ENCODE results near the gene ZNF621.
A peak's percentile ranks its signal among the peaks of the same experiment; 100 is the strongest.
"Not testable (repeated sequence)": the region's sequence is repeated elsewhere in the genome, so short reads cannot be mapped to it uniquely, and the experiment has no call there.

Gene ZNF621

DNA sequence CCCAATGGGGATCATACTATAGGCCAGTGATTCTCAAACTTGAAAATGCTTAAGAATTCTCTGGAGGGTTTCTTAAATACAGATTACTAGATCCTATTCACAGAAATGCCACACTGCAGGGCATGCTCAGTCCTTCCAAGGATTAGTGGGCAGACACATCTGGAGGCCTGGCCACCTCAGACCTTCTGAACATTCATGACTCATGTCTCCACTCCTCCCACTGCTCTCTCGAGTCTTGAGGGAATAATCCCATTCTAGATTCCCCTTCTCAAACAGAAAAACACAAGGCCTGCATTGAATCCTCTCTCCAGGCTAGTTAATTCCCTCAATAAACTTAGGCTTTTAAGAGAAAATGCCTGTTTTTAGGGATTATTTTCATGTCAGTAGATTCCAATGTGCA, 22.1 kb downstream of the ZNF621 start:
- DNase-seq: no peak

DNA sequence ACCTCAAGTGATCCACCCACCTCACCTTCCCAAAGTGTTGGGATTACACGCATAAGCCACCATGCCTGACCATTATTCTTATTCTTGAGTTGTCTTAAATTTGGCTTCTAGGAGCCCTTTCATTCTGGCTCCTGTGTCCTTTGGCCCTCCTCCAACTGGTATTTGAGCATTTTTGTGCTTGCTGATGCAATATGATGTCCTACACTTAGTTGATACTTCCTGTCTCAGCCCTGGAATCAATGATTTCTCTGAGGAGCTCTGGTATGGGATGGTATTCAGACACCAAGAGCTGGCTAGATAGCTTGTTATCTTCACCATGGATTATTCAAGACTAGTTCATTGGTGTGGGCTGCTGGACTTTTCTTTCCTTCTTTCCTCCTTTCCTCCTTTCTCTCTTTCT, 25.4 kb downstream of the ZNF621 start:
- no peak for DNase-seq

- no peak for DNase-seq
Observed at GRCh38 chr3:40557575-40558161, 32.9 kb downstream of the ZNF621 start.

DNA sequence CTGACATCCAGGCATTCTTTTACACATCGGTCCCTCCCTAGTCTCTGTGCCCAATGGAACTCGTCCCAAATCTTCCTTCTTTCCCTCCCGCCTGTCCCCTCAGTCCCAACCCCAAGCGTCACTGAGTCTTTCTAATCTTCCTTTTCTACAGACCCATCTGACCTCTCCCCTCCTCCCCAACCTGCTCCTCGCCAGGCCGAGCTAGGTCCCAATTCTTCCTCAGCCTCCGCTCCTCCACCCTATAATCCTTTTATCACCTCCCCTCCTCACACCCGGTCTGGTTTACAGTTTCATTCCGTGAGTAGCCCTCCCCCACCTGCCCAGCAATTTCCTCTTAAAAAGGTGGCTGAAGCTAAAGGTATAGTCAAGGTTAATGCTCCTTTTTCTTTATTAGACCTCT, 37.7 kb downstream of the ZNF621 start:
- DNase-seq: not testable (repeated sequence)

DNA sequence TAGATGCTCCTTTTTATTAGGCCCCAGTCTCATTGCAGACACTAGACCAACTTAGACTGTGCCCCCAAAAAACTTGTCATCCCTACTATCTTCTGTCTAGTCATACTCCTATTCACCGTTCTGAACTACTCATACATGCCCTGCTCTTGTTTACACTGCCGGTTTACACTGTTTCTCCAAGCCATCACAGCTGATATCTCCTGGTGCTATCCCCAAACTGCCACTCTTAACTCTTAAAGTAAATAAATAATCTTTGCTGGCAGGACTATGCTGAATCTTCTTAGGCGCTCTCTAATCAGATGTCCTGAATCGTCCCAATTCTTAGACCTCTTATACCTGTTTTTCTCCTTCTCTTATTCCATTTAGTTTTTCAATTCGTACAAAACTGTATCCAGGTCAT, 40.9 kb downstream of the ZNF621 start:
- not testable (repeated sequence) for DNase-seq

GRCh38 chr3:40566694-40567093, 41.9 kb downstream of the ZNF621 start:
- no peak for DNase-seq

DNA sequence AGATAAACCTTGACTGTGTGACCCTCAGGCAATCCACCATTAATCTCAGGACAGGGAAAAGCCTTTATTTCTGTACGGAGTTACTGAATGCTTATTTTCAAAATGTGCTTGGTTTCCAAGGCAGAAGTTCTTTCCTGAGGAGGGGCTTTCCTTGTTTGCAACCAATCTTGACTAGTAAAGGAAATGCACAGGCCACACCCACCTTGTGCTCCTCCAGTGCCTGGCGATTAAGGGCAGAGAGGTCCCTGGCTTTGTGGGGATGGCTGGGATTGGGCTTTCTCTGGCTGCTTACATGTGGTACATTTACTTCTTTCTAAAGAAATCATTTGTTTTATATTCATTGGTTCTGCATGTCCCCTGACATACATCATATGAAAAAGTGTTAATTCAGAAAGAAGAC, 47.8 kb downstream of the ZNF621 start:
- DNase-seq: no peak

- DNase-seq: no peak
Observed at GRCh38 chr3:40574050-40574449, 49.3 kb downstream of the ZNF621 start.

- no peak for DNase-seq
Observed at GRCh38 chr3:40574661-40575060, 49.9 kb downstream of the ZNF621 start.

DNA sequence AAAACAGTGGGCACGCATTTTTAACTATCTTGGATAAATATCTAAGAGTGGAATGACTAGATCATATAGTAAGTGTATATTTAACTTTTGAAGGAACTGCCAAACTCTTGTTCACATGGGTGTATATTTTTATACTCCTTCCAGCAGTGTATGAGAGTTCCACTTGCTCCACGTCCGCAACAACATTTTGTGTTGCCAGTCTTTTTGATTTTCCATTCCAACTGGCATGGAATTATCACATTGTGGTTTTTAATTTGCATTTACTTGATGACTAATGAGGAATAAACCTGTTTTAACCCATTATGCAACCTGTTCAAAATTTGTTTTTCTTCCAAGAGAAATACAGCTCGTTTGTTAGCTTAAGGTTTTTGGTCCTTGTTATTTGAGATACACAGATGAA, 51.6 kb downstream of the ZNF621 start:
- no peak for DNase-seq

- DNase-seq: peak; percentile 32
Observed at GRCh38 chr3:40580494-40581091, 55.8 kb downstream of the ZNF621 start.

GRCh38 chr3:40581166-40581565, 56.4 kb downstream of the ZNF621 start:
- DNase-seq: no peak

DNA sequence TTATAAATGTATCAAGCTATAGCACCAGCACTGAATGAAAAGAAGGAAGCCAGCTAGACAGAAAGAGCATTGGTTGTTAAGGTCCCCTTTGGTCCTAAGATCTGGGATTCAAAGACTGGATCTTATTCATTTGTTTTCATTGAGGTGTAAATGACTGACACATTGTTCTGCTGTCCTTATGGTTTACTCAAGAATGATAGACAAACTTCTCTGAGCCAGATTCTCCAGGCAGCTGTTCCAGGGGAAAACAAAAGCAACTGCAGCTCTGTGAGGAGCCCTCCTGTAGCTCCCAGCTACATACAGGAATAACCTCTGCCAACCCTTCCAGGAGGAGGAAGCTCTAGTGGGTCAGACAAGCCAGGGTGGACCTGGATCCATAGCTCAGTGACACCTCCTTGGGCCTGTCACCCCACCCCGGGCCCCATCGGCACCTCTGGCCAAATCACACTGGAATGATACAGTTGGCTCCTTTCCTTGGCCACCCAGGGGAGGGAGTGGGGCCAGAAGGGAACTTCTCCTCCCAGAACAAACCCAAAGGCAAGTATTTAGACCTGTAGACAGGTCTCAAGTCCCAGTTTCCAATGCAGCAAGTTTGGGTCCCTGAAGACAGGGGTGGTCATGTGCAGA, 57.8 kb downstream of the ZNF621 start:
- DNase-seq: no peak

- DNase-seq: no peak
Observed at GRCh38 chr3:40583691-40584090, 58.9 kb downstream of the ZNF621 start.

DNA sequence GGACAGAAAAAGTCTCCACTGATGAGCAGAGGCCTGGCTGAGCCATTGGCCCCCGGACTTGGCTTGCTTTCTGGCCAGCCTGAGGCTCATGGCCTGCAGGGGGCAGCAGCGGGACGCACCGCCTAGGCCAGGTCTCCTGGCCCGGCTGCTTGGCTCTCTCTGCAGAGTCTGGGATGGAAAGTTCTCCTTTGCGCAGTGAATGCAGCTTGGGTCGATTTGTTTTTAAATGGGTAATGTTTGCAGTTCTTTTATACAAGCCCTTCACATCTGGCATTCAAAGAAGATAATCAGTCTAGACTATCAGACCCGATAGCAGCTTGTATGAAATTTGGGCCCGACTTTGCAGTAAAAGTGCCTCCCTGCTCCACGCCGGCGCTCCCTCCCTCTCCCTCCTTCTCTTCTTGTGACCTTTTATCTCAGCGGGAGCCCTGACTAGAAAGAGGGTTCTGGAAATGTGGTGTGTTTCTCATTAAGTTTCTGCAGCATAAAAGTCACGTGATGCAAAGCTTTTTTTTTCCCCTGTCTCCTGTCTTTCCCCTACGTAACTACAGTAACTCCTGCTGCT, 59.9 kb downstream of the ZNF621 start:
- DNase-seq: no peak

DNA sequence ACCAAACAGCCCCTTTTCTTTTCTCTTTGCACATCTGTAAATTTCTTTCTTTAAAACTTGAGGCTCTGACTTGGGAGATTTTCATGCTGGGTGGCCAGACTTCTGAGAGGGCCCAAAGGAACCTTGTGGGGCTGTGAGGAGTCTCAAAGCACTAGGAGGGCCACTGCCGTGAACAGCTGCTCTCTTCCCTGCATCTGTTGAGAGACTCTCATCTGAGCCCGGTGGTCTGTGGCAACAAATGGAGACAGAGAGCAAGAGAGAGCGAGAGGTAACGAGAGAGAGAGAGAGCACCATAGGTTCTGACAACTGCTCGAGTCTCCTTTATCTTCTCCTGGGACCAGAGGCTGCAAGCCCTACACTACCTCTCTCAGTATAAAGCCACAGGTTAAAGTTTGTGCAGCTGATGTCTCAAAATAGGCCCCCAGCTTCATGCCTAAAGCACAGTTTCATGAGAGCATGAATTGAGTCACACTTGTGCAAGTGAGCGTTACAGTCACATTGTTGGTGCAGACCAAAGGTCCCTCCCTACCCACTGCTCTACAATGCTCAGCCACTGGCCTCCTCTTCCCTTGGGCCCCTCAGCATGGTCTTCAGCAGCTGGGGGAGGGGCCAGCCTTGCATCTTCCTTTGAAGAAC, 60.7 kb downstream of the ZNF621 start:
- DNase-seq: no peak

DNA sequence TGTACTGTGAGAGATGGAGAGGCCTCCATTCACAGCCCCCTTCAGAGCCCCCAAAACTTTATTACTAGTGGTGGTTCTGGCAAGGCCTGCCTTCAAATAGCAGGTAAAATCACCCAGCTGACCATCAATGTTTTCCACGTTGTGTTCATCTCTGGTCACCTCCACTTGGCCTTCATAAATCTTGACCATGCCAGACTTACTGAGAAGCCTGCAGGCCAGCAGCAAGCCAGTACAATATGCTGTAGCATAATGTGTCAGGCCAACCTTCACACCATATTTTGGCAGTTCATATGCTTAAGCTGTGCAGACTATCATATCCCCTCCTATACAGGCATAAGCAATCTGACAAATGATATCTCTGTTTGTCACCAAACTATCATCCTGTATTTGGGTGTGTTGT, 62.1 kb downstream of the ZNF621 start:
- no peak for DNase-seq

DNA sequence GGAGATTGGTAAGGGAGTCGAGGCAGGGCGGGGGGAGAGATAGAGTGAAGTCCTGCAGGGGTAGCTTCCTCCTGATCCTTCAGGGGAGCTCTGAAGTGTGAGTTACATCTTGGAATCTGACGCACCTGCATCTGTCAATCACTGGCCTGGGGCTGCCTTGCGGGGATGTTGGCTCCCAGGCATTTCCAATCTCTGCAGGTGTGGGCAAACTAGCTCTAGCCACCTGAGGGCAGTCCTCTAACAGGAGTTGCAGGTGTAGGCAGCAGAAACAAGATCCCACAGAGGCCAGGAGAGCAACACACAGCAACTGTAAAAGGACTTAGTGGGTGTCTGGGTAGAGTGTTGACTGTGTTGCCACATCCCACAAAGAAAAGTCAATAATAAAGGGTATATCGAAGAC, 63.6 kb downstream of the ZNF621 start:
- no peak for DNase-seq
